ENCODE measurements around the gene MINDY2.
"Not testable (repeated sequence)": the region's sequence is repeated elsewhere in the genome, so short reads cannot be mapped to it uniquely, and the experiment has no call there.

Gene MINDY2

DNA sequence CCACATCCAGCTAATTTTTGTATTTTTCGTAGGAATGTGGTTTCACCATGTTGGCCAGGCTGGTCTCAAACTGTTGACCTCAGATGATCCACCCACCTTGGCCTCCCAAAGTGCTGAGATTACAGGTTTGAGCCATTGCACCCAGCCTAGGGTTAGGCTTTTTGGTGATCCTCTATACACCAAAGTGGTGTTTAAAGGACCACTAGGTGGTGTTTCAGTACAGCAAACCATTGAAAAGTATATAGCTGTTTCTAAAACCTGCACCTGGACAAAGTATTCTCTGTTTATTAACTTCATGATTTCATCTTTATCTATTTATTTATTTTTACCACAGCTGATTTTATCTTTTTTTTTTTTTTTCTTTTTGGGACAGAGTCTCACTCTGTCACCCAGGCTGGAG is 68.4 kb downstream of the MINDY2 start:
- in situ Hi-C loops (cut with MboI; ENCODE audit: low sequenced_read_pairs, unreplicated experiment), result no loop called here
- DNase-seq (ENCODE audit: low spot score), result peak; percentile 40
- TF ChIP-seq, protein P1, sequence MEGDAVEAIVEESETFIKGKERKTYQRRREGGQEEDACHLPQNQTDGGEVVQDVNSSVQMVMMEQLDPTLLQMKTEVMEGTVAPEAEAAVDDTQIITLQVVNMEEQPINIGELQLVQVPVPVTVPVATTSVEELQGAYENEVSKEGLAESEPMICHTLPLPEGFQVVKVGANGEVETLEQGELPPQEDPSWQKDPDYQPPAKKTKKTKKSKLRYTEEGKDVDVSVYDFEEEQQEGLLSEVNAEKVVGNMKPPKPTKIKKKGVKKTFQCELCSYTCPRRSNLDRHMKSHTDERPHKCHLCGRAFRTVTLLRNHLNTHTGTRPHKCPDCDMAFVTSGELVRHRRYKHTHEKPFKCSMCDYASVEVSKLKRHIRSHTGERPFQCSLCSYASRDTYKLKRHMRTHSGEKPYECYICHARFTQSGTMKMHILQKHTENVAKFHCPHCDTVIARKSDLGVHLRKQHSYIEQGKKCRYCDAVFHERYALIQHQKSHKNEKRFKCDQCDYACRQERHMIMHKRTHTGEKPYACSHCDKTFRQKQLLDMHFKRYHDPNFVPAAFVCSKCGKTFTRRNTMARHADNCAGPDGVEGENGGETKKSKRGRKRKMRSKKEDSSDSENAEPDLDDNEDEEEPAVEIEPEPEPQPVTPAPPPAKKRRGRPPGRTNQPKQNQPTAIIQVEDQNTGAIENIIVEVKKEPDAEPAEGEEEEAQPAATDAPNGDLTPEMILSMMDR (IDR thresholded peaks at IDR 0.05; ENCODE audit: borderline replicate concordance, control extremely low read depth, extremely low read depth, insufficient read depth, missing control alignments), result peak; percentile 30

DNA sequence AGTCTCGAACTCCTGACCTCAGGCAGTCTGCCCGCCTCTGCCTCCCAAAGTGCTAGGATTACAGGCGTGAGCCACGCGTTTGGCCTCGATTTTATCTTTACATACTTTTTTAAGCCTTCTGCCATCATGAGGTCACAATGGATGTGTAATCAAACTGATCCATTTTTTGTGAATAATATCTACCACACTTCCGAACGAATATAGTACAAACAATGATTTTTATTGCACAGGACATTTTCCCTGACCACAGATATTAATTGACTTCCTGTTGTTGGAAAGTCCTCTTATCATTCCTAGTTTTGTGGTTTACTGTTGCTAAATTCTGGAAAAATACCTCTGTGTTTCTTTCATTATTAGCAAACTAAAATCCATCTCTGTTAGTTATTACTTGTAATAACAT is 68.9 kb downstream of the MINDY2 start:
- in situ Hi-C loops (cut with MboI; ENCODE audit: low sequenced_read_pairs, unreplicated experiment), result no loop called here
- TF ChIP-seq, protein P1 (IDR thresholded peaks at IDR 0.05; ENCODE audit: borderline replicate concordance, control extremely low read depth, extremely low read depth, insufficient read depth, missing control alignments), result no peak
- DNase-seq (ENCODE audit: low spot score), result no peak

DNA sequence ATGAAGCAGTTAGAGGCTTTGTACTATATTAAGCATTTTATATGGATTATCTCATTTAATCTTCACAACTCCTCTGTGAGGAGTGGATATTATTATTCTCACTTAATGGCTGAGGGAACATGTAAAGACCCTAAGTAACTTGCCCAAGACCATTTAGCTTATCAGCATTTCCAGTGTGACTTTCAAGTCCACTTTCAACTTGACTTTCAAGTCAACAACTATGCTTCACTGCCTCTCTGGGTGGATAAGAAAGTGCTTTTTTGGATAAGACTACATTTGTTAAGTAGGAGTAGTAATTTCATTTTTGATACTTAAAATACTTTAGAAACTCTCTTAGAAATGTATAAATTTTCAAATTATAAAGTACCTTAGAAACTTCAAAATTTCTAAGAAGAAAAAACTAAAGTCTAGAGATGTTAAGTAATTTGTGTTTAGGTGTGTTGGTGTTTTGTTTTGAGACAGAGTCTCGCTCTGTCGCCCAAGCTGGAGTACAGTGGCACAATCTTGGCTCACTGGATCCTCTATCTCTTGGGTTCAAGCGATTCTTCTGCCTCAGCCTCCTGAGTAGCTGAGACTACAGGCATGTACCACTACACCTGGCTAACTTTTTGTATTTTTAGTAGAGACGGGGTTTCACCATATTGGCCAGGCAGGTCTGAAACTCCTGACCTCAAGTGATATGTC is 71.8 kb downstream of the MINDY2 start:
- TF ChIP-seq, protein P1 (IDR thresholded peaks at IDR 0.05; ENCODE audit: borderline replicate concordance, control extremely low read depth, extremely low read depth, insufficient read depth, missing control alignments), result no peak
- peak; percentile 52 for DNase-seq (ENCODE audit: low spot score)
- in situ Hi-C loops (cut with MboI; ENCODE audit: low sequenced_read_pairs, unreplicated experiment), result no loop called here

DNA sequence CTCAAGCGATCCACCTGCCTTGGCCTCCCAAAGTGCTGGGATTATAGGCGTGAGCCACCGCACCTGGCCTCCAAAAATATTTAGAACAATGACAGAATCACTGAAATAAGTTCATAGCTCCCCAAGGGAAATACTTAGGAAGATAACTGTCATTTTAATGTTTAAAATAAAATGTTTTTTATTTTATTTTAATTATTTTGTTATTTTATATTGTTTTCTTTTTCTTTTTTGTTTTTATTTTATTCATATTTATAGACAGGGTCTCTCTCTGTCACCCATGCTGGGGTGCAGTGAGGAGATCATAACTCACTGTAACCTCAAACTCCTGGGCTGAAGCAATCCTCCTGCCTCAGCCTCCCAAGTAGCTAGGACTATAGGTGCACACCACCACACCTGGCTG is 80.1 kb downstream of the MINDY2 start:
- in situ Hi-C loops (cut with MboI; ENCODE audit: low sequenced_read_pairs, unreplicated experiment), result not testable (repeated sequence)

DNA sequence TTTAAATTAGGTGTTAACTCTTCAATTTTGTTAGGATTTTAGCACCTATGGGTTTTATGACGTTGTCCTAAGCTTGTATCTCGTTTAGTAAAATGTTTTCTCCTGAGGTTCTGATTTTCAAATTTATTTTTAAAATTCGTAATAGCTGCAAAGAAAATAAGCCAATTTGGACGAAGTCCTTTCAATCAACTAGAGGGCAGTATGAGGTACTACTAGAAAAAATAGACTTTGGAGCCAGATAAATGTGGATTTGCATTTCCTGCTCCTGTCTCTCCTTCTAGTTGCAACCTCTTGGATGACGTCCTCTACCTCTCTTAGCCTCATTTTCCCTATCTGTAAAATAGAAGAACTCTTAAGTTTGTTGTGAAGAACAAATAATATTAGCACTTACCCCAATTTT is 81.2 kb downstream of the MINDY2 start:
- in situ Hi-C loops (cut with MboI; ENCODE audit: low sequenced_read_pairs, unreplicated experiment), result no loop called here
- no peak for DNase-seq (ENCODE audit: low spot score)
- TF ChIP-seq, protein P1 (IDR thresholded peaks at IDR 0.05; ENCODE audit: borderline replicate concordance, control extremely low read depth, extremely low read depth, insufficient read depth, missing control alignments), result no peak

More for the DNA sequence above, 80.1 kb downstream of the MINDY2 start:
- DNase-seq (ENCODE audit: low spot score), result not testable (repeated sequence)

DNA sequence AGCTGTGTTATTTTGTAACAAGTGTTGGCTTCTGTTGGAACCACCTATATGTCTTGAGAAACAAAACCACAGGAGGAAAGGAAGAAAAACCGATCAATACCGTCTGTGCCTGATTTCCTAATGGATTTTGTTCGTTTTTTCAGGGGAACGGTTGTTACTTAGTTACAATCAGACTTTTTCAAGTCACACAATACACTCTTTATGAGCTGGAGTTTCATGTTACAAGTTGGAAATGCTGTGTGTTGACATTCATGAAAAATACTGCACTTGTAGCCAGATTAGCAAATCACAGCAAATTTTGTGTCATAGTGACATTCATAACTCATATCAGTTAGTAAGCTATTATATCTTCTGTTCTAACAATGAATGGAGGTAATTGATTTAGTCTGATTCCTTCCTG is 83.5 kb downstream of the MINDY2 start:
- TF ChIP-seq, protein P1 (IDR thresholded peaks at IDR 0.05; ENCODE audit: borderline replicate concordance, control extremely low read depth, extremely low read depth, insufficient read depth, missing control alignments), result no peak
- DNase-seq (ENCODE audit: low spot score), result no peak
- in situ Hi-C loops (cut with MboI; ENCODE audit: low sequenced_read_pairs, unreplicated experiment), result no loop called here

DNA sequence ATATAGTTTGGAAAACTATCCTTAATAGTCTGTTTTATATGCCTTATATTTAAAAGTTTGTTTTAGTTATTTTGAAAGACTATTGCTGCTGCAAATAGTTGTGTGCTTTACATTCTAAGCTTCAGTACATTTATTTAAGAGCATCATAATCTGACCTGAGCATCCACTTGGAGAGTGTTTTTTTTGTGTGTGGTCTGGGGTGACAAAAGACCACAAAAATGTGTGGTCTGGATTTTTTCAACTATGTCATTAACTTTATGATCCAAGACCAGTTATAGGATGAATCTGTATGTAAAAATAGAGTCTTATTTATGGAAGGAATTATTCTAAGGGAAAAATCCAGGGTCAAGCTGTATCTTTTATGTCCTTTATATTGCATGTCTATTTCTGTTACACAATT is 85.0 kb downstream of the MINDY2 start:
- in situ Hi-C loops (cut with MboI; ENCODE audit: low sequenced_read_pairs, unreplicated experiment), result no loop called here
- no peak for DNase-seq (ENCODE audit: low spot score)
- TF ChIP-seq, protein P1 (IDR thresholded peaks at IDR 0.05; ENCODE audit: borderline replicate concordance, control extremely low read depth, extremely low read depth, insufficient read depth, missing control alignments), result no peak

DNA sequence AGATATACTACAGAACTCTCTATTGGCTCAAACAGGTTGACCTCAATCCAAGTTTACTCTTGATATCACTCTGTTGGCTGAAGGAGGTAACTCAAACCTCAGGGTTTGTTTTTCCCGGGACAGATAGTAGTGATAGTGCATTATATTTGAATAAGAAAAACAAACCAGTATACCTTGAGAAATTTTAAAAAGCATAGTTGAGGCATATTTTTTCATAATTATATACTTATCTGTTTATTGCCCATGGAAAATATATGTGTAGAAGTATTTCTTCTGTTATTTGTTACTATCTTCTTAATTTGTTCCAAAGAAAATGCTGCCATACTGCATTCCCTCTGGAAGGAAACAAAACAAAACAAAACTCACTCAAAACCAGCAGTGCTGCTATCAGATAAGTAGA is 85.5 kb downstream of the MINDY2 start:
- DNase-seq (ENCODE audit: low spot score); in situ Hi-C loops (cut with MboI; ENCODE audit: low sequenced_read_pairs, unreplicated experiment): not testable (repeated sequence)
